GM23338 (cell line): ENCODE measurements around the gene BEND6. TPM values are rescaled to one million over a fixed set of nuclear protein-coding genes. Genes with fewer than 3 reads are reported as not detected.

Source experiments
- ATAC-seq: fragments of 200-7000 bp; cut with Tn5 transposase; 3 replicates; pipeline ENCODE4 v1.9.1; 2020
- DNase-seq: peaks from one replicate; pipeline ENCODE4 v3.0.0-alpha.2; 2015; ENCODE audit warnings: low spot score
- H2AFZ ChIP-seq: fragments of 200-600 bp; sonication (generic); 2 replicates; pipeline ENCODE4 v1.8.0; 2016; ENCODE audit warnings: antibody characterized with exemption, mild to moderate bottlenecking, moderate library complexity
- H3F3A ChIP-seq: fragments of 200-600 bp; sonication (generic); replicated peaks from 2 replicates; pipeline ENCODE4 v1.8.0; 2017; ENCODE audit warnings: antibody characterized with exemption, mixed run types, low read depth
- H3K27ac ChIP-seq: fragments of 200-600 bp; sonication (generic); 2 replicates; pipeline ENCODE4 v1.6.1; 2016; ENCODE audit warnings: low read depth
- H3K27me3 ChIP-seq: fragments of 200-600 bp; sonication (generic); 2 replicates; pipeline ENCODE4 v1.8.0; 2016; ENCODE audit warnings: mild to moderate bottlenecking, mixed run types, moderate library complexity; ENCODE audit not compliant: insufficient read depth
- H3K36me3 ChIP-seq: fragments of 200-600 bp; sonication (generic); 2 replicates; pipeline ENCODE4 v1.8.0; 2016; ENCODE audit warnings: mild to moderate bottlenecking; ENCODE audit not compliant: insufficient read depth
- H3K4me1 ChIP-seq: fragments of 200-600 bp; sonication (generic); 2 replicates; pipeline ENCODE4 v1.8.0; 2016; ENCODE audit warnings: mild to moderate bottlenecking, moderate library complexity; ENCODE audit not compliant: insufficient read depth
- H3K4me2 ChIP-seq: fragments of 200-600 bp; sonication (generic); 2 replicates; pipeline ENCODE4 v1.7.1; 2017; ENCODE audit warnings: mixed run types
- H3K4me3 ChIP-seq: fragments of 200-600 bp; sonication (generic); 2 replicates; pipeline ENCODE4 v1.6.1; 2016; ENCODE audit warnings: mixed run types
- H3K79me2 ChIP-seq: fragments of 200-600 bp; sonication (generic); replicated peaks from 2 replicates; pipeline ENCODE4 v1.8.0; 2017; ENCODE audit warnings: mild to moderate bottlenecking; ENCODE audit not compliant: insufficient read depth
- H3K9me2 ChIP-seq: fragments of 200-600 bp; sonication (generic); 2 replicates; pipeline ENCODE4 v1.8.0; 2017; ENCODE audit not compliant: insufficient read depth
- H4K20me1 ChIP-seq: fragments of 200-600 bp; sonication (generic); replicated peaks from 2 replicates; pipeline ENCODE4 v1.8.0; 2017; ENCODE audit warnings: mild to moderate bottlenecking; ENCODE audit not compliant: insufficient read depth
- H3K27ac Mint-ChIP-seq: 2 replicates; pipeline ENCODE4 v1.8.0; 2020; ENCODE audit warnings: inconsistent platforms, mild to moderate bottlenecking, moderate library complexity, mixed read lengths
- H3K27me3 Mint-ChIP-seq: 3 replicates; pipeline ENCODE4 v1.8.0; 2022; ENCODE audit warnings: low read depth, mild to moderate bottlenecking, moderate library complexity, mixed read lengths, inconsistent platforms; ENCODE audit not compliant: insufficient read depth, poor library complexity
- H3K36me3 Mint-ChIP-seq: 3 replicates; pipeline ENCODE4 v1.8.0; 2021; ENCODE audit warnings: low read depth, mild to moderate bottlenecking, inconsistent platforms, moderate library complexity, mixed read lengths
- H3K4me1 Mint-ChIP-seq: 3 replicates; pipeline ENCODE4 v1.8.0; 2020; ENCODE audit warnings: mild to moderate bottlenecking, inconsistent platforms, mixed read lengths
- H3K4me3 Mint-ChIP-seq: 3 replicates; pipeline ENCODE4 v1.8.0; 2021; ENCODE audit warnings: moderate library complexity, mild to moderate bottlenecking, inconsistent platforms, mixed read lengths
- H3K9me3 Mint-ChIP-seq: 3 replicates; pipeline ENCODE4 v1.8.0; 2020; ENCODE audit warnings: moderate library complexity, mild to moderate bottlenecking, inconsistent platforms, mixed read lengths
- CREB1 ChIP-seq: fragments of 250-450 bp; sonication (Bioruptor Pico); IDR thresholded peaks from 2 replicates; pipeline ENCODE4 v1.5.0; 2020; ENCODE audit warnings: low read depth, mild to moderate bottlenecking, moderate library complexity
- EZH2 ChIP-seq: fragments of 200-600 bp; sonication (generic); IDR thresholded peaks from one replicate; pipeline ENCODE4 v1.8.0; 2017; ENCODE audit warnings: antibody characterized with exemption, mild to moderate bottlenecking, low read depth; ENCODE audit not compliant: unreplicated experiment
- EZH2phosphoT487 ChIP-seq: fragments of 200-600 bp; sonication (generic); IDR thresholded peaks from one replicate; pipeline ENCODE4 v1.8.1; 2018; ENCODE audit warnings: antibody characterized with exemption; ENCODE audit not compliant: unreplicated experiment
- JUNB ChIP-seq: IDR thresholded peaks from one replicate; pipeline ENCODE4 v1.6.1; 2016; ENCODE audit warnings: antibody characterized with exemption; ENCODE audit not compliant: unreplicated experiment
- NANOG ChIP-seq: IDR thresholded peaks from 2 replicates; pipeline ENCODE4 v1.6.1; 2016; ENCODE audit warnings: antibody characterized with exemption, borderline replicate concordance
- POLR2AphosphoS5 ChIP-seq: IDR thresholded peaks from 2 replicates; pipeline ENCODE4 v1.6.1; 2016; ENCODE audit warnings: antibody characterized with exemption, low read depth
- STAT1 ChIP-seq: IDR thresholded peaks from one replicate; pipeline ENCODE4 v1.6.1; 2016; ENCODE audit warnings: antibody characterized with exemption; ENCODE audit not compliant: unreplicated experiment
- ZNF114 ChIP-seq: fragments of 250-450 bp; sonication (Bioruptor Pico); IDR thresholded peaks from 2 replicates; pipeline ENCODE4 v1.5.0; 2020; ENCODE audit warnings: mild to moderate bottlenecking, moderate library complexity
- ZNF331 ChIP-seq: fragments of 250-450 bp; sonication (Bioruptor Pico); IDR thresholded peaks from 2 replicates; pipeline ENCODE4 v1.5.0; 2020; ENCODE audit warnings: low read depth, mild to moderate bottlenecking, moderate library complexity
- polyA plus RNA-seq: library from polyadenylated mRNA; unstranded; fragments of >200 nt; fragmentation: Nextera tagmentation; extraction: Ambion mirVana; gene quantifications from 2 replicates; pipeline ENCODE4 v1.2.1, GENCODE V29; 2016
- total RNA-seq: library from RNA; depleted of rRNA; stranded (reverse); fragments of >200 nt; shearing (Covaris generic); gene quantifications from 2 replicates; pipeline ENCODE4 v1.2.3, GENCODE V29; 2014
- TF ChIP-seq, protein P1 (sequence below): IDR thresholded peaks from one replicate; pipeline ENCODE4 v1.6.1; 2018; ENCODE audit warnings: antibody characterized with exemption; ENCODE audit not compliant: unreplicated experiment
- TF ChIP-seq, protein P2 (sequence below): IDR thresholded peaks from 2 replicates; pipeline ENCODE4 v1.6.1; 2016; ENCODE audit warnings: antibody characterized with exemption
- TF ChIP-seq, protein P3 (sequence below), 2 experiments: fragments of 200-600 bp in 1 of 2; sonication (generic) in 1 of 2; conservative IDR thresholded peaks; 2 replicates each; pipeline versions ENCODE4 v1.5.1 to v1.6.1; 2016 to 2017; ENCODE audit warnings: antibody characterized with exemption in 2 of 2, low read depth in 2 of 2, mild to moderate bottlenecking in 2 of 2, moderate library complexity in 1 of 2

BEND6 gene
- total and polyA plus RNA-seq, 2 experiments from 2014 or later: 6.0 to 6.7 TPM

DNA sequence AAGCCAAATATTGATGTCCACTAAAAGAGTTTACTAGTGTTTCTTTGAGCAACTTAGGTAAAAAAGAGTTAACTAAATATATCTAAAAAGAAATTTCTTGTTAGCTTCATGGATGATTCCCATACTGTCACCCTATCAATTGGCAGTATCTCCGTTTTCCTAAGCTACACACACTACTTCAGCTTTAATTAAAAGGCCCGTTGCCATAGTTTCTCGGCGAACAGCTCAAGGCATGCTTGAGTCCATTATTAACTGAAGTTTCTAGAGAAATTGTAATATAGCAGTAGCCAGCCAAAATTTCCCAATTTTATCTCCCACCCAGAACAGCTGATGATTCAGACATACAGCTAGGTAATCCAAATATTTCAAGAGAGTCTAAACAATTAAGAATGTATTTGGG is 20.0 kb upstream of the BEND6 start (continued):
- TF ChIP-seq, protein P1, sequence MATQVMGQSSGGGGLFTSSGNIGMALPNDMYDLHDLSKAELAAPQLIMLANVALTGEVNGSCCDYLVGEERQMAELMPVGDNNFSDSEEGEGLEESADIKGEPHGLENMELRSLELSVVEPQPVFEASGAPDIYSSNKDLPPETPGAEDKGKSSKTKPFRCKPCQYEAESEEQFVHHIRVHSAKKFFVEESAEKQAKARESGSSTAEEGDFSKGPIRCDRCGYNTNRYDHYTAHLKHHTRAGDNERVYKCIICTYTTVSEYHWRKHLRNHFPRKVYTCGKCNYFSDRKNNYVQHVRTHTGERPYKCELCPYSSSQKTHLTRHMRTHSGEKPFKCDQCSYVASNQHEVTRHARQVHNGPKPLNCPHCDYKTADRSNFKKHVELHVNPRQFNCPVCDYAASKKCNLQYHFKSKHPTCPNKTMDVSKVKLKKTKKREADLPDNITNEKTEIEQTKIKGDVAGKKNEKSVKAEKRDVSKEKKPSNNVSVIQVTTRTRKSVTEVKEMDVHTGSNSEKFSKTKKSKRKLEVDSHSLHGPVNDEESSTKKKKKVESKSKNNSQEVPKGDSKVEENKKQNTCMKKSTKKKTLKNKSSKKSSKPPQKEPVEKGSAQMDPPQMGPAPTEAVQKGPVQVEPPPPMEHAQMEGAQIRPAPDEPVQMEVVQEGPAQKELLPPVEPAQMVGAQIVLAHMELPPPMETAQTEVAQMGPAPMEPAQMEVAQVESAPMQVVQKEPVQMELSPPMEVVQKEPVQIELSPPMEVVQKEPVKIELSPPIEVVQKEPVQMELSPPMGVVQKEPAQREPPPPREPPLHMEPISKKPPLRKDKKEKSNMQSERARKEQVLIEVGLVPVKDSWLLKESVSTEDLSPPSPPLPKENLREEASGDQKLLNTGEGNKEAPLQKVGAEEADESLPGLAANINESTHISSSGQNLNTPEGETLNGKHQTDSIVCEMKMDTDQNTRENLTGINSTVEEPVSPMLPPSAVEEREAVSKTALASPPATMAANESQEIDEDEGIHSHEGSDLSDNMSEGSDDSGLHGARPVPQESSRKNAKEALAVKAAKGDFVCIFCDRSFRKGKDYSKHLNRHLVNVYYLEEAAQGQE: no peak
- TF ChIP-seq EZH2 (no peak), EZH2phosphoT487 (no peak)

DNA sequence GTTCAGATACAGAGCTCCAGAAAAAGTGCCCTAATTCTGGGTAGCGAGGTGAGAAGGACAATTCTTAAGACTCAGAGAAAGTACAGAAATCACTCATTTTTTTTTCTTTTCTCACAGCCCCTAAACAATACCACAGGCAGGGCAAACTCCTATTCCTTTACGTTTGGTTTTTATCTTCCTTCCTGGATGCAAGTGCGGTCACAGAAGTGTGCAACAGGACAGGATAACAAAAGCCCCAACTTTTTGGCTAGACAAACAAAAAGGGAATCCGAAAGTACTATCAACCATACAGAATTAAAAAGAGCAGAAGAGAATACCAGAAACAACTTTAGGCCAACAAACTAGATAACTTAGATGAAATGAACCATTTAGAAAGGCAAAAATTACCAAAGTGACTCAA is 18.4 kb upstream of the BEND6 start:
- H3K4me3 ChIP-seq: no peak overlapping the region
- no peaks in the 10 kb centered on the region for H3K36me3 ChIP-seq
- no peak overlapping the region for H3K4me2 ChIP-seq
- Mint-ChIP-seq H3K36me3 (peaks cover 5% of the 10 kb centered on the region; the same call in 2 of the 3 replicates), H3K4me3 (no peak overlapping the region), H3K27me3 (peaks cover 1% of the 10 kb centered on the region), H3K9me3 (peaks cover 5% of the 10 kb centered on the region; the same call in 2 of the 3 replicates), H3K4me1 (peaks cover 5% of the 10 kb centered on the region; the same call in 1 of the 3 replicates), H3K27ac (no peak overlapping the region)
- no peak overlapping the region for H2AFZ ChIP-seq
- H3F3A ChIP-seq: no peaks in the 10 kb centered on the region
- no peaks in the 10 kb centered on the region for H3K9me2 ChIP-seq
- no peaks in the 10 kb centered on the region; the same call in none of the 2 replicates for H4K20me1 ChIP-seq
- no peaks in the 10 kb centered on the region for H3K4me1 ChIP-seq
- H3K27ac ChIP-seq: no peak overlapping the region
- ATAC-seq (no peak), DNase-seq (no peak)
- H3K79me2 ChIP-seq: no peaks in the 10 kb centered on the region
- H3K27me3 ChIP-seq: no peaks in the 10 kb centered on the region
- TF ChIP-seq NANOG: no peak
- no peak for TF ChIP-seq POLR2AphosphoS5
- TF ChIP-seq, protein P1: no peak
- TF ChIP-seq EZH2phosphoT487: no peak
- no peak for TF ChIP-seq ZNF114
- TF ChIP-seq, protein P2, sequence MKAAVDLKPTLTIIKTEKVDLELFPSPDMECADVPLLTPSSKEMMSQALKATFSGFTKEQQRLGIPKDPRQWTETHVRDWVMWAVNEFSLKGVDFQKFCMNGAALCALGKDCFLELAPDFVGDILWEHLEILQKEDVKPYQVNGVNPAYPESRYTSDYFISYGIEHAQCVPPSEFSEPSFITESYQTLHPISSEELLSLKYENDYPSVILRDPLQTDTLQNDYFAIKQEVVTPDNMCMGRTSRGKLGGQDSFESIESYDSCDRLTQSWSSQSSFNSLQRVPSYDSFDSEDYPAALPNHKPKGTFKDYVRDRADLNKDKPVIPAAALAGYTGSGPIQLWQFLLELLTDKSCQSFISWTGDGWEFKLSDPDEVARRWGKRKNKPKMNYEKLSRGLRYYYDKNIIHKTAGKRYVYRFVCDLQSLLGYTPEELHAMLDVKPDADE: no peak
- TF ChIP-seq, protein P3, sequence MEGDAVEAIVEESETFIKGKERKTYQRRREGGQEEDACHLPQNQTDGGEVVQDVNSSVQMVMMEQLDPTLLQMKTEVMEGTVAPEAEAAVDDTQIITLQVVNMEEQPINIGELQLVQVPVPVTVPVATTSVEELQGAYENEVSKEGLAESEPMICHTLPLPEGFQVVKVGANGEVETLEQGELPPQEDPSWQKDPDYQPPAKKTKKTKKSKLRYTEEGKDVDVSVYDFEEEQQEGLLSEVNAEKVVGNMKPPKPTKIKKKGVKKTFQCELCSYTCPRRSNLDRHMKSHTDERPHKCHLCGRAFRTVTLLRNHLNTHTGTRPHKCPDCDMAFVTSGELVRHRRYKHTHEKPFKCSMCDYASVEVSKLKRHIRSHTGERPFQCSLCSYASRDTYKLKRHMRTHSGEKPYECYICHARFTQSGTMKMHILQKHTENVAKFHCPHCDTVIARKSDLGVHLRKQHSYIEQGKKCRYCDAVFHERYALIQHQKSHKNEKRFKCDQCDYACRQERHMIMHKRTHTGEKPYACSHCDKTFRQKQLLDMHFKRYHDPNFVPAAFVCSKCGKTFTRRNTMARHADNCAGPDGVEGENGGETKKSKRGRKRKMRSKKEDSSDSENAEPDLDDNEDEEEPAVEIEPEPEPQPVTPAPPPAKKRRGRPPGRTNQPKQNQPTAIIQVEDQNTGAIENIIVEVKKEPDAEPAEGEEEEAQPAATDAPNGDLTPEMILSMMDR (conservative IDR thresholded peaks at IDR 0.05; ENCODE audit: low read depth in 2 of 2): no peak
- no peak for TF ChIP-seq CREB1 (CRISPR knock-in tag)
- TF ChIP-seq ZNF331 (CRISPR knock-in tag): no peak
- TF ChIP-seq EZH2: no peak
- TF ChIP-seq STAT1: no peak
- no peak for TF ChIP-seq JUNB
